Common myeloid progenitor, CD34-positive (primary cell): Measurements from ENCODE around the gene PMM2.

Experiments
- CTCF ChIA-PET: fragments of 350-600 bp; sonication (Branson Sonifier 250); formaldehyde crosslinking; loops from one replicate; lab custom pipeline; 2021; ENCODE audit warnings: antibody characterized with exemption; lab: Charles Lee
- POLR2A ChIA-PET: fragments of 350-600 bp; sonication (Branson Sonifier 250); formaldehyde crosslinking; loops from one replicate; lab custom pipeline; 2021; ENCODE audit warnings: antibody characterized with exemption; lab: Charles Lee
- DNase-seq, 3 donors: peaks; one replicate each; pipeline versions ENCODE4 v3.0.0 to v3.0.0-alpha.2; 2013
- H3K27ac ChIP-seq, 2 experiments: 1 replicate in 1 of 2; 2 replicates in 1 of 2; pipeline ENCODE4 v1.7.0; 2013; ENCODE audit warnings: inconsistent platforms in 2 of 2, low read length in 2 of 2, mild to moderate bottlenecking in 2 of 2, low read depth in 1 of 2, moderate library complexity in 1 of 2; ENCODE audit not compliant: severe bottlenecking in 2 of 2, insufficient read depth in 1 of 2, poor library complexity in 1 of 2
- H3K27me3 ChIP-seq, 5 experiments: replicated peaks in 2 of 5; 1 replicate in 3 of 5; 2 replicates in 2 of 5; pipeline versions ENCODE4 v1.6.1 to v1.7.0; 2013; ENCODE audit warnings: low read length in 4 of 5, mild to moderate bottlenecking in 2 of 5, moderate library complexity in 2 of 5, inconsistent platforms in 1 of 5; ENCODE audit not compliant: insufficient read depth in 5 of 5, control insufficient read depth in 4 of 5
- H3K36me3 ChIP-seq, 4 experiments: 1 replicate in 2 of 4; 2 replicates in 2 of 4; pipeline versions ENCODE4 v1.6.1 to v1.7.0; 2013; ENCODE audit warnings: low read length in 3 of 4, control low read depth in 1 of 4, mild to moderate bottlenecking in 1 of 4; ENCODE audit not compliant: control insufficient read depth in 4 of 4, insufficient read depth in 4 of 4
- H3K4me1 ChIP-seq, 4 experiments: 1 replicate in 3 of 4; 2 replicates in 1 of 4; pipeline versions ENCODE4 v1.6.1 to v1.7.1; 2013; ENCODE audit warnings: low read length in 3 of 4, mild to moderate bottlenecking in 3 of 4, control low read depth in 1 of 4, inconsistent platforms in 1 of 4, moderate library complexity in 1 of 4; ENCODE audit not compliant: control insufficient read depth in 4 of 4, insufficient read depth in 4 of 4; ENCODE audit errors: control extremely low read depth in 1 of 4
- H3K4me3 ChIP-seq, 7 experiments: 1 replicate in 4 of 7; 2 replicates in 3 of 7; pipeline versions ENCODE4 v1.5.1 to v1.7.0; 2013; ENCODE audit warnings: mild to moderate bottlenecking in 7 of 7, low read length in 6 of 7, moderate library complexity in 6 of 7, inconsistent platforms in 2 of 7, low read depth in 2 of 7, control low read depth in 1 of 7; ENCODE audit not compliant: insufficient read depth in 4 of 7, control insufficient read depth in 1 of 7; ENCODE audit errors: extremely low read depth in 1 of 7
- H3K9me3 ChIP-seq, 5 experiments: 1 replicate in 4 of 5; 2 replicates in 1 of 5; pipeline versions ENCODE4 v1.6.1 to v1.7.1; 2013; ENCODE audit warnings: low read length in 4 of 5, mild to moderate bottlenecking in 2 of 5, inconsistent platforms in 1 of 5, low read depth in 1 of 5, moderate library complexity in 1 of 5; ENCODE audit not compliant: control insufficient read depth in 4 of 5, insufficient read depth in 2 of 5; ENCODE audit errors: control extremely low read depth in 1 of 5
- WGBS: methylation state at CpG from one replicate; pipeline ENCODE4 v1.1.5; 2013; ENCODE audit not compliant: insufficient coverage; 5-methylcytosine and 5-hydroxymethylcytosine counted together

The PMM2 gene

GRCh38 chr16:8853611-8854010, 56.0 kb downstream of the PMM2 start:
- H3K27ac ChIP-seq = no peak overlapping the region
- no peak for DNase-seq
- peaks cover 7 to 30% (median 28%) of the 10 kb centered on the region in 4 experiments for H3K4me1 ChIP-seq
- H3K36me3 ChIP-seq = peaks cover 7 to 75% (median 43%) of the 10 kb centered on the region in 4 experiments
- H3K4me3 ChIP-seq = no peak overlapping the region
- no peaks in the 10 kb centered on the region for H3K27me3 ChIP-seq
- POLR2A ChIA-PET = no interaction called here
- CTCF ChIA-PET = interaction anchor here (1.3 kb wide), 1 partner anchor 28 kb away, joined by 3 read pairs; the partner anchor contains the start of gene LITAFD
- no peaks in the 10 kb centered on the region for H3K9me3 ChIP-seq
- 97% methylated on average over 7 of the region's 7 CpGs for WGBS

- no peak for DNase-seq
- peaks cover 7 to 23% (median 22%) of the 10 kb centered on the region in 4 experiments for H3K4me1 ChIP-seq
- CTCF ChIA-PET = interaction anchor here (0.6 to 1.3 kb wide), 4 partner anchors 18 to 287 kb away, joined by 3 to 4 read pairs (median 3); no protein-coding TSS in a partner anchor
- no peaks in the 10 kb centered on the region for H3K9me3 ChIP-seq
- POLR2A ChIA-PET = interaction anchor here (0.6 kb wide), 1 partner anchor 95 kb away, joined by 3 read pairs; no protein-coding TSS in a partner anchor
- no peak overlapping the region for H3K4me3 ChIP-seq
- H3K27ac ChIP-seq = no peak overlapping the region
- H3K27me3 ChIP-seq = no peaks in the 10 kb centered on the region
- WGBS = no CpG with 5 or more reads among the region's 9 CpGs
- peaks cover 9 to 75% (median 43%) of the 10 kb centered on the region in 4 experiments for H3K36me3 ChIP-seq
Observed at GRCh38 chr16:8854298-8854948, 56.8 kb downstream of the PMM2 start.

- Histone ChIP-seq H3K4me3 (no peak overlapping the region), H3K4me1 (peaks cover 2 to 15% (median 14%) of the 10 kb centered on the region in 4 experiments), H3K9me3 (no peaks in the 10 kb centered on the region), H3K27me3 (no peaks in the 10 kb centered on the region), H3K27ac (no peak overlapping the region), H3K36me3 (peaks cover 9 to 72% (median 40%) of the 10 kb centered on the region in 4 experiments)
- CTCF ChIA-PET = interaction anchor here (1.1 to 1.5 kb wide), 4 partner anchors 13 to 26 kb away, joined by 3 to 5 read pairs (median 4); partner anchors contain the start of gene CARHSP1
- no peak for DNase-seq
- POLR2A ChIA-PET = interaction anchor here (0.6 kb wide), 1 partner anchor 95 kb away, joined by 3 read pairs; no protein-coding TSS in a partner anchor
- 97% methylated on average over 9 of the region's 11 CpGs for WGBS
Observed at GRCh38 chr16:8855051-8855786, 57.6 kb downstream of the PMM2 start.

- Histone ChIP-seq H3K27me3 (no peaks in the 10 kb centered on the region), H3K4me3 (no peak overlapping the region), H3K4me1 (peaks cover 0 to 8% (median 7%) of the 10 kb centered on the region in 4 experiments), H3K9me3 (no peaks in the 10 kb centered on the region), H3K36me3 (peaks cover 9 to 69% (median 40%) of the 10 kb centered on the region in 4 experiments), H3K27ac (no peak overlapping the region)
- DNase-seq = no peak
- 100% methylated on average over 1 of the region's 5 CpGs for WGBS
- ChIA-PET CTCF (interaction anchor here (1.2 to 1.5 kb wide), 3 partner anchors 13 to 25 kb away, joined by 3 to 5 read pairs (median 4); partner anchors contain the start of gene CARHSP1), POLR2A (no interaction called here)
Observed at GRCh38 chr16:8855972-8856371, 58.3 kb downstream of the PMM2 start.

- H3K9me3 ChIP-seq = no peaks in the 10 kb centered on the region
- H3K27ac ChIP-seq = no peak overlapping the region
- H3K4me3 ChIP-seq = no peak overlapping the region
- H3K36me3 ChIP-seq = peaks cover 9 to 57% (median 27%) of the 10 kb centered on the region in 4 experiments
- ChIA-PET POLR2A (no interaction called here), CTCF (interaction anchor here (0.7 to 1.0 kb wide), 2 partner anchors 10 to 13 kb away, joined by 3 to 5 read pairs; partner anchors contain the start of gene CARHSP1)
- WGBS = 96% methylated on average over 27 of the region's 31 CpGs
- DNase-seq = no peak
- no peaks in the 10 kb centered on the region for H3K27me3 ChIP-seq
- H3K4me1 ChIP-seq = peaks cover 0 to 10% (median 7%) of the 10 kb centered on the region in 4 experiments
Observed at GRCh38 chr16:8858994-8859912, 61.6 kb downstream of the PMM2 start.
